ENCODE results near the gene KLK12. TPM values are rescaled to one million over a fixed set of nuclear protein-coding genes. Genes with fewer than 3 reads are reported as not detected.

The KLK12 gene
- total RNA-seq, 1 donor from 2014 or later: 1.6 TPM

GRCh38 chr19:51002542-51003311 is 32.1 kb downstream of the KLK12 start:
- no peak for DNase-seq (ENCODE audit: extremely low spot score, unreplicated experiment)
- Mint-ChIP-seq H3K27ac (peak overlapping the region; percentile 87), H3K27me3 (peaks cover 36% of the 10 kb centered on the region), H3K4me1 (ENCODE audit: unreplicated experiment) (peaks cover 3% of the 10 kb centered on the region), H3K36me3 (no peaks in the 10 kb centered on the region), H3K9me3 (no peaks in the 10 kb centered on the region), H3K4me3 (peak overlapping the region; percentile 74)
- TF ChIP-seq, protein P1, sequence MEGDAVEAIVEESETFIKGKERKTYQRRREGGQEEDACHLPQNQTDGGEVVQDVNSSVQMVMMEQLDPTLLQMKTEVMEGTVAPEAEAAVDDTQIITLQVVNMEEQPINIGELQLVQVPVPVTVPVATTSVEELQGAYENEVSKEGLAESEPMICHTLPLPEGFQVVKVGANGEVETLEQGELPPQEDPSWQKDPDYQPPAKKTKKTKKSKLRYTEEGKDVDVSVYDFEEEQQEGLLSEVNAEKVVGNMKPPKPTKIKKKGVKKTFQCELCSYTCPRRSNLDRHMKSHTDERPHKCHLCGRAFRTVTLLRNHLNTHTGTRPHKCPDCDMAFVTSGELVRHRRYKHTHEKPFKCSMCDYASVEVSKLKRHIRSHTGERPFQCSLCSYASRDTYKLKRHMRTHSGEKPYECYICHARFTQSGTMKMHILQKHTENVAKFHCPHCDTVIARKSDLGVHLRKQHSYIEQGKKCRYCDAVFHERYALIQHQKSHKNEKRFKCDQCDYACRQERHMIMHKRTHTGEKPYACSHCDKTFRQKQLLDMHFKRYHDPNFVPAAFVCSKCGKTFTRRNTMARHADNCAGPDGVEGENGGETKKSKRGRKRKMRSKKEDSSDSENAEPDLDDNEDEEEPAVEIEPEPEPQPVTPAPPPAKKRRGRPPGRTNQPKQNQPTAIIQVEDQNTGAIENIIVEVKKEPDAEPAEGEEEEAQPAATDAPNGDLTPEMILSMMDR (conservative IDR thresholded peaks at IDR 0.05): no peak

DNA sequence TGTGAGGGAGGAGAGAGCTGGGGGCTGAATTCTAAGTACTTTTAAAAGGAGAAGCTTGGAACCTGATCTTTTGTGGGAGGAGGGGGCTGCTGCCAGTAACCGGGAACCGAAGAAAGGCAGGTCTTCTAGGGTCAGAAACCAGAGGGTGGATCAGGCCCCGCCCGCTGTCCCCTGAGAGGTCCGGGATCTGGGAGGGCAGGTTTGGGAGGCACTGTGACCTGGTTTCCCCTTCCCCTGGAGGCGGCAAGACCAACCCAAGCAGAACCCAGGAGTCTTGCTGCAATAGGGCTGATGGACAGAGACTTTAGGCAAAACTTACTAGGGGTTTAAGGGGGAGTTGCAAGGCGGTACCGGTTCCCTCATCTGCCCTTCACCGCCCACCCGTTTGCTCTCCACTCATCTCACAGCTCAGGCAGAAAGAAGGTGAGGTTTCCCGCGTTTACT is 32.7 kb downstream of the KLK12 start:
- Mint-ChIP-seq H3K4me1 (ENCODE audit: unreplicated experiment) (peaks cover 3% of the 10 kb centered on the region), H3K9me3 (no peaks in the 10 kb centered on the region)

DNA sequence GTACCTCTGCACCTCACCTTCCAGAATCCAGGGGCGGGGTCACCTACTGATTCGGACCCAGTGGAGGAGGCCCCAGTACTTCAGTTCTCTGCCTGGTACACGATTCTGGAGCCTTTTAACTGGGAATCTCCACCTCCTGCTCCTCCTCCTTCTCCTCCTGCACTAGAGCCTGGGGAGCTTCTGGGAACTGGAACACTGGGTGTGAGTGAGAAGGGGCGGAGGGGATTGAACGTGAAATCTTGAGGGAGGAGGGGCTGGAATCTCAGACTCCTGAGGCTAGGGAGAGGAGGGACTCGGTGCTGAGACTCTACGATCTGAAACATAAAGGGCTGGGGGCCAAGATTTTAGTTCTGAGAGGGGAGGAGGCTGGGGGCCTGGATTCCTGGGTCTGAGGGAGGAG is 33.3 kb downstream of the KLK12 start, which contains the start of gene KLK8:
Gene KLK8 (minus strand): TSS at position 90 of the 400 bp plus-strand sequence. CDS start 437 bp downstream, outside the sequence.
- TF ChIP-seq, protein P1 (conservative IDR thresholded peaks at IDR 0.05): no peak

More for the DNA sequence above, 32.7 kb downstream of the KLK12 start:
- Mint-ChIP-seq H3K4me3 (peak overlapping the region; percentile 74), H3K36me3 (no peaks in the 10 kb centered on the region), H3K27ac (peak overlapping the region; percentile 87), H3K27me3 (peaks cover 36% of the 10 kb centered on the region)
- DNase-seq (ENCODE audit: extremely low spot score, unreplicated experiment): no peak
- TF ChIP-seq, protein P1 (conservative IDR thresholded peaks at IDR 0.05): no peak

GRCh38 chr19:51000981-51001380 is 33.8 kb downstream of the KLK12 start:
- H3K27ac Mint-ChIP-seq: peak overlapping the region; percentile 87
- no peak overlapping the region for H3K4me3 Mint-ChIP-seq
- TF ChIP-seq, protein P1 (conservative IDR thresholded peaks at IDR 0.05): no peak
- H3K4me1 Mint-ChIP-seq (ENCODE audit: unreplicated experiment): peaks cover 3% of the 10 kb centered on the region
- DNase-seq (ENCODE audit: extremely low spot score, unreplicated experiment): no peak
- H3K36me3 Mint-ChIP-seq: no peaks in the 10 kb centered on the region
- no peaks in the 10 kb centered on the region for H3K9me3 Mint-ChIP-seq
- H3K27me3 Mint-ChIP-seq: peaks cover 32% of the 10 kb centered on the region

More for the DNA sequence above, 33.3 kb downstream of the KLK12 start, which contains the start of gene KLK8:
- Mint-ChIP-seq H3K9me3 (no peaks in the 10 kb centered on the region), H3K4me3 (peak within 1 kb of the TSS; percentile 74), H3K27ac (peak within 1 kb of the TSS; percentile 87), H3K36me3 (no peaks in the 10 kb centered on the region), H3K4me1 (ENCODE audit: unreplicated experiment) (peaks cover 3% of the 10 kb centered on the region), H3K27me3 (peaks cover 36% of the 10 kb centered on the region)
- DNase-seq (ENCODE audit: extremely low spot score, unreplicated experiment): no peak

DNA sequence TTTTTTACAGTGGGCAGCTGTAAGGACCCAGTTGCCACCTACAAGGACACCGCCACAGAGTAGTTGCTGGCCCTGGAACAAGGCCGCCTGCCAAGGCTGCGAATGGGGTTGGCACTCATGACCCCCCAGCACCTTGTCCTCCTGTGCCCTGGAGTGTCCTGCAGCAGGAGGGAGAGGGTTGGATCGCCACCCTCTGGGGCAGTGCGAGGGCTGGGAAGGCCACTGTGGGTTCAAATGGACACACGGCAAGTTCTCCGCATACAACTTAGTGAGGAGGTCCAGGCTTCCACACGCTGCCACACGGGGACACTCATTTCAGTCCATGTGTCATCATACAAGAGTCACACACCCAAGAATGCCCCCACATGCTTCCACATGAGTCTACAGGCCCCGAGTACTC is 34.4 kb downstream of the KLK12 start:
- no peak overlapping the region for H3K4me3 Mint-ChIP-seq
- peaks cover 3% of the 10 kb centered on the region for H3K4me1 Mint-ChIP-seq (ENCODE audit: unreplicated experiment)
- H3K9me3 Mint-ChIP-seq: no peaks in the 10 kb centered on the region
- H3K27me3 Mint-ChIP-seq: peaks cover 30% of the 10 kb centered on the region
- TF ChIP-seq, protein P1 (conservative IDR thresholded peaks at IDR 0.05): no peak
- H3K27ac Mint-ChIP-seq: no peak overlapping the region
- H3K36me3 Mint-ChIP-seq: no peaks in the 10 kb centered on the region
- DNase-seq (ENCODE audit: extremely low spot score, unreplicated experiment): no peak
